ENCODE measurements around the gene THSD7A.

DNA sequence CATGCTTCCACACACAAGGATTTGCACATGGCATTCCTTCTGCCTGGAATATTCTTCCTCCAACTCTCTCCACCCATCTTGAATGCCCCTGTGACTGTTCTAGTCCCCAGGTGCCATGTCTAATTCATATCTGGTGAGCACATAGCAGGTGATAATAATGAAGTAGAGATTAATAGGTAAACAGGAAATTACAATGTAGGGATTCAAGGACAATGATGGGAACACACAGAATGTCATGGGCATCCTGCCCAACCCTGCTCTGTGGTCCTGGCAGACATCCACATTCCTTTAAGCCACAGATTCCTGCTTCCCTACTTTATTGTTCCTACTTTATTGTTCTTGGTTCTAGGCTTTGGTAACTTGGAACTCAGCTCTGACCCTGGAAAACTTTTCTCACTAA, 115.8 kb downstream of the THSD7A start:
- TF ChIP-seq, protein P1, sequence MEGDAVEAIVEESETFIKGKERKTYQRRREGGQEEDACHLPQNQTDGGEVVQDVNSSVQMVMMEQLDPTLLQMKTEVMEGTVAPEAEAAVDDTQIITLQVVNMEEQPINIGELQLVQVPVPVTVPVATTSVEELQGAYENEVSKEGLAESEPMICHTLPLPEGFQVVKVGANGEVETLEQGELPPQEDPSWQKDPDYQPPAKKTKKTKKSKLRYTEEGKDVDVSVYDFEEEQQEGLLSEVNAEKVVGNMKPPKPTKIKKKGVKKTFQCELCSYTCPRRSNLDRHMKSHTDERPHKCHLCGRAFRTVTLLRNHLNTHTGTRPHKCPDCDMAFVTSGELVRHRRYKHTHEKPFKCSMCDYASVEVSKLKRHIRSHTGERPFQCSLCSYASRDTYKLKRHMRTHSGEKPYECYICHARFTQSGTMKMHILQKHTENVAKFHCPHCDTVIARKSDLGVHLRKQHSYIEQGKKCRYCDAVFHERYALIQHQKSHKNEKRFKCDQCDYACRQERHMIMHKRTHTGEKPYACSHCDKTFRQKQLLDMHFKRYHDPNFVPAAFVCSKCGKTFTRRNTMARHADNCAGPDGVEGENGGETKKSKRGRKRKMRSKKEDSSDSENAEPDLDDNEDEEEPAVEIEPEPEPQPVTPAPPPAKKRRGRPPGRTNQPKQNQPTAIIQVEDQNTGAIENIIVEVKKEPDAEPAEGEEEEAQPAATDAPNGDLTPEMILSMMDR (IDR thresholded peaks at IDR 0.05): no peak
- TF ChIP-seq POLR2A (IDR thresholded peaks at IDR 0.05): no peak

Measured in lower leg skin (tissue), 3 donors.